ENCODE results near the gene LAG3. TPM values are rescaled to one million over a fixed set of nuclear protein-coding genes. Genes with fewer than 3 reads are reported as not detected.

The LAG3 gene
- total and polyA plus RNA-seq, 10 of the 15 experiments (the other 5 are each of a cell fraction or from before 2014, with no cell fraction given) = 0.52 to 4.2 (median 1.0) TPM; not detected in 1

DNA sequence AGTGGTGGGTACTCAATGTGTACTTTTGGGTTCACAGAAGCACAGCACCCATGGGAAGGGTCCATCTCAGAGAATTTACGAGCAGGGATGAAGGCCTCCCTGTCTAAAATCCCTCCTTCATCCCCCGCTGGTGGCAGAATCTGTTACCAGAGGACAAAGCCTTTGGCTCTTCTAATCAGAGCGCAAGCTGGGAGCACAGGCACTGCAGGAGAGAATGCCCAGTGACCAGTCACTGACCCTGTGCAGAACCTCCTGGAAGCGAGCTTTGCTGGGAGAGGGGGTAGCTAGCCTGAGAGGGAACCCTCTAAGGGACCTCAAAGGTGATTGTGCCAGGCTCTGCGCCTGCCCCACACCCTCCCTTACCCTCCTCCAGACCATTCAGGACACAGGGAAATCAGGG, 47.8 kb downstream of the LAG3 start (continued):
- TF ChIP-seq, protein P1, sequence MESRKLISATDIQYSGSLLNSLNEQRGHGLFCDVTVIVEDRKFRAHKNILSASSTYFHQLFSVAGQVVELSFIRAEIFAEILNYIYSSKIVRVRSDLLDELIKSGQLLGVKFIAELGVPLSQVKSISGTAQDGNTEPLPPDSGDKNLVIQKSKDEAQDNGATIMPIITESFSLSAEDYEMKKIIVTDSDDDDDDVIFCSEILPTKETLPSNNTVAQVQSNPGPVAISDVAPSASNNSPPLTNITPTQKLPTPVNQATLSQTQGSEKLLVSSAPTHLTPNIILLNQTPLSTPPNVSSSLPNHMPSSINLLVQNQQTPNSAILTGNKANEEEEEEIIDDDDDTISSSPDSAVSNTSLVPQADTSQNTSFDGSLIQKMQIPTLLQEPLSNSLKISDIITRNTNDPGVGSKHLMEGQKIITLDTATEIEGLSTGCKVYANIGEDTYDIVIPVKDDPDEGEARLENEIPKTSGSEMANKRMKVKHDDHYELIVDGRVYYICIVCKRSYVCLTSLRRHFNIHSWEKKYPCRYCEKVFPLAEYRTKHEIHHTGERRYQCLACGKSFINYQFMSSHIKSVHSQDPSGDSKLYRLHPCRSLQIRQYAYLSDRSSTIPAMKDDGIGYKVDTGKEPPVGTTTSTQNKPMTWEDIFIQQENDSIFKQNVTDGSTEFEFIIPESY (IDR thresholded peaks at IDR 0.05) = no peak

DNA sequence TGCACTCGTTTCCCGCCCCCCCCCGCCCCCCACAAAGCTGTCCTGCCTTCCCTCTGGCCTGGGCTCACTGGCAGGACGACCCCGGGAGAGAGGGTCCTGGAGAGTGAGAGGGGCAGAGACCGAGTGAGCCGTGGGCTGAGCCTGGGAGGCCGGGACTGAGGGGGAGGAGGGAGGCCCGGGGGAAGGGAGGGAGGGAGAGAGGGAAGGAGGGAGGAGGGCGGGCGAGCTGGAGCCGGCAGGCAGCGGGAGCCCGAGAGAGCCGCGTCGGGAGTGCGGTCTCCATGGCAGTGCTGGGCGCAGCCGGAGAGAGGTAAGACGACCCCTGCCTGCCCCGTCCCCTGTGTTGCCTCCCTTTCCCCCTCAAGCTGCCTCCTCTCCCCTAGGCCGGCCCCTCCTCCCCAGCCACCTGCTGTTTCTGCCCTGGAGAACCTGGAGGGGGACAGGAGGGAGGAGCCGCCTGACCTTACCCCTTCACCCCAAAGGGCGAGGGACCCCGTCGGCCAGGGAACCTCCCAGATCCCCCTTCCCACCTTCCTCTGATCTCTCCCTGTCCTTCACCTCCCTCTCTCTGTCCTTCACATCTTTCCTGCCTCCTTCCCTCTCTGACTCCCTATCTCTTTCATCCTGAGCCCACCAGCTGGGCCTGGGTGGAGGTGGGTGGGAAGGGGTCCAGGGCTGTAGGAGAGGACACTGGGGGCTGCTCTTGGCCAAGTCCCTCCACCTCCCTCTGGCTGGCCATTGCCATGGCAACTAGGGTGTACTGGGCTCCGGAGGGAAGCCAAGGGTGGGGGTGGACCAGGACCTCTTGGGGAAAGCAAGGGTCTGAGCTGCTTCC, 49.5 kb downstream of the LAG3 start, which contains the start of gene GPR162:
GPR162 (plus strand) TSS at position 231 of the 835 bp plus-strand sequence. CDS start 2,078 bp downstream, outside the sequence.
- H3K9ac ChIP-seq (ENCODE audit: control insufficient read depth, insufficient read depth, low read length) = no peak within 1 kb of the TSS
- FAIRE-seq = no peak

More for the DNA sequence above, 49.5 kb downstream of the LAG3 start, which contains the start of gene GPR162:
- CTCF ChIA-PET = interaction anchor here (0.7 to 3.5 kb wide), 7 partner anchors 15 to 258 kb away, joined by 3 to 12 read pairs (median 4); partner anchors contain the start of gene MLF2
- BruUV-seq (replicated peaks) = no TSS peak
- in situ Hi-C loops (cut with MboI) (no loop called here), intact Hi-C loops (cut with micrococcal nuclease; ENCODE audit: unreplicated experiment) (no loop called here)
- DNase-seq (ENCODE audit: low read depth, low spot score) = no peak
- RAD21 ChIA-PET (ENCODE audit: unreplicated experiment) = interaction anchor here (1.0 to 1.4 kb wide), 3 partner anchors 8 to 69 kb away, joined by 3 to 6 read pairs (median 5); partner anchors contain the start of gene MLF2
- no peak within 1 kb of the TSS for H3K27ac ChIP-seq (ENCODE audit: control insufficient read depth, insufficient read depth)
- no peaks in the 10 kb centered on the region for H3K36me3 ChIP-seq (ENCODE audit: control insufficient read depth in 2 of 2, insufficient read depth in 2 of 2, low read length in 1 of 2)
- no peaks in the 10 kb centered on the region; the same call in 1 of the 2 replicates for H3K4me1 ChIP-seq (ENCODE audit: control insufficient read depth, insufficient read depth, low read length)
- no peaks in the 10 kb centered on the region for H4K20me1 ChIP-seq (ENCODE audit: control insufficient read depth, insufficient read depth)
- no peaks in the 10 kb centered on the region for H3K79me2 ChIP-seq (ENCODE audit: control insufficient read depth, insufficient read depth, low read length)
- WGBS (ENCODE audit: insufficient coverage, insufficient replicate concordance, low lambda C conversion rate, missing lambda C conversion rate) = 8% methylated on average over 11 of the region's 28 CpGs
- POLR2A ChIA-PET = no interaction called here
- no peak within 1 kb of the TSS for H3K4me2 ChIP-seq (ENCODE audit: control insufficient read depth, insufficient read depth)
- SMC1A ChIA-PET (ENCODE audit: uncharacterized antibody, unreplicated experiment) = interaction anchor here (0.5 to 2.0 kb wide), 4 partner anchors 10 to 44 kb away, joined by 4 to 6 read pairs (median 4); no protein-coding TSS in a partner anchor
- TF ChIP-seq FOXK2 (IDR thresholded peaks at IDR 0.05) = no peak
- no peak for ATAC-seq
- no peak within 1 kb of the TSS for H3K4me3 ChIP-seq
- no peaks in the 10 kb centered on the region for H3K9me3 ChIP-seq (replicated peaks; ENCODE audit: control insufficient read depth, insufficient read depth, low read length)
- no peak within 1 kb of the TSS for H2AFZ ChIP-seq (ENCODE audit: control insufficient read depth, low read depth, low read length)
- peaks cover 9 to 23% of the 10 kb centered on the region in 2 experiments for H3K27me3 ChIP-seq (replicated peaks in 1 of 2; ENCODE audit: control insufficient read depth in 2 of 2, insufficient read depth in 2 of 2, low read length in 1 of 2)

All from GM12878 (cell line).